GM12878 (cell line): Measurements from ENCODE around the gene FLOT1. TPM values are rescaled to one million over a fixed set of nuclear protein-coding genes. Genes with fewer than 3 reads are reported as not detected.
A peak's percentile ranks its signal among the peaks of the same experiment; 100 is the strongest.

Experiments used
- ATAC-seq: fragments of 200-7000 bp; cut with Tn5 transposase; 3 replicates; pipeline ENCODE4 v1.9.1; 2020; ENCODE audit warnings: mild to moderate bottlenecking, moderate library complexity
- BruUV-seq: library from RNA; stranded (reverse); fragments of 400-500 nt; replicated peaks from 2 replicates; lab custom pipeline; 2021; lab: Mats Ljungman, UMichigan
- CTCF ChIA-PET: fragments of 300-600 bp; sonication (Branson Sonifier 250); formaldehyde crosslinking; extraction: SDS; loops from one replicate; lab custom pipeline; 2021; ENCODE audit warnings: inconsistent platforms; lab: Yijun Ruan, JAX
- POLR2A ChIA-PET: fragments of 350-600 bp; formaldehyde crosslinking; extraction: SDS; loops from one replicate; lab custom pipeline; 2021; ENCODE audit warnings: inconsistent platforms; lab: Charles Lee
- RAD21 ChIA-PET: fragments of 300-600 bp; sonication (Branson Sonifier 250); formaldehyde crosslinking; loops from one replicate; lab custom pipeline; 2023; ENCODE audit warnings: antibody characterized with exemption; ENCODE audit not compliant: unreplicated experiment; lab: Charles Lee
- SMC1A ChIA-PET: fragments of 300-600 bp; sonication (Branson Sonifier 250); formaldehyde crosslinking; loops from one replicate; lab custom pipeline; 2023; ENCODE audit not compliant: unreplicated experiment, uncharacterized antibody; lab: Charles Lee
- DNase-seq: peaks from one replicate; pipeline ENCODE4 v3.0.0-alpha.2; 2011; ENCODE audit warnings: low read depth, low spot score
- FAIRE-seq: peaks from 3 replicates; lab custom pipeline; 2011; peaks lifted over from hg19 to GRCh38; lab: Jason Lieb, UNC
- H2AFZ ChIP-seq: 2 replicates; pipeline ENCODE4 v1.6.0; 2011; ENCODE audit warnings: low read depth, low read length, control low read depth; ENCODE audit not compliant: control insufficient read depth
- H3K27ac ChIP-seq: 2 replicates; pipeline ENCODE4 v1.5.1; 2011; ENCODE audit warnings: control low read depth; ENCODE audit not compliant: control insufficient read depth, insufficient read depth
- H3K27me3 ChIP-seq, 2 experiments: replicated peaks in 1 of 2; 2 replicates each; pipeline versions ENCODE4 v1.6.0 to v1.6.1; 2011; ENCODE audit warnings: low read length in 1 of 2; ENCODE audit not compliant: control insufficient read depth in 2 of 2, insufficient read depth in 2 of 2
- H3K36me3 ChIP-seq, 2 experiments: 2 replicates each; pipeline ENCODE4 v1.5.1; 2011; ENCODE audit warnings: low read length in 1 of 2; ENCODE audit not compliant: control insufficient read depth in 2 of 2, insufficient read depth in 2 of 2
- H3K4me1 ChIP-seq: 2 replicates; pipeline ENCODE4 v1.6.1; 2011; ENCODE audit warnings: mild to moderate bottlenecking, low read length, moderate library complexity, mixed read lengths; ENCODE audit not compliant: control insufficient read depth, insufficient read depth
- H3K4me2 ChIP-seq: 2 replicates; pipeline ENCODE4 v1.6.0; 2011; ENCODE audit warnings: control low read depth; ENCODE audit not compliant: control insufficient read depth, insufficient read depth
- H3K4me3 ChIP-seq: fragments of 200-600 bp; sonication (generic); 2 replicates; pipeline ENCODE4 v1.5.1; 2016
- H3K79me2 ChIP-seq: 2 replicates; pipeline ENCODE4 v1.6.0; 2011; ENCODE audit warnings: low read length; ENCODE audit not compliant: control insufficient read depth, insufficient read depth
- H3K9ac ChIP-seq: 2 replicates; pipeline ENCODE4 v1.8.0; 2011; ENCODE audit warnings: low read length, control low read depth, mixed read lengths; ENCODE audit not compliant: control insufficient read depth, insufficient read depth
- H3K9me3 ChIP-seq: replicated peaks from 3 replicates; pipeline ENCODE4 v1.5.1; 2011; ENCODE audit warnings: mild to moderate bottlenecking, low read length; ENCODE audit not compliant: control insufficient read depth, insufficient read depth
- H4K20me1 ChIP-seq: 2 replicates; pipeline ENCODE4 v1.6.0; 2011; ENCODE audit not compliant: control insufficient read depth, insufficient read depth
- SPI1 ChIP-seq: IDR thresholded peaks from 2 replicates; pipeline ENCODE4 v1.6.1; 2011; ENCODE audit warnings: low read depth, mild to moderate bottlenecking, low read length, moderate library complexity, borderline replicate concordance; ENCODE audit not compliant: insufficient read depth
- ZNF622 ChIP-seq: fragments of 450-650 bp; IDR thresholded peaks from 2 replicates; pipeline ENCODE4 v1.6.1; 2017; ENCODE audit warnings: mild to moderate bottlenecking, inconsistent platforms
- WGBS: methylation state at CpG from one replicate; pipeline ENCODE4 v1.1.6; 2016; ENCODE audit warnings: low lambda C conversion rate; ENCODE audit not compliant: insufficient replicate concordance, insufficient coverage; ENCODE audit errors: missing lambda C conversion rate; 5-methylcytosine and 5-hydroxymethylcytosine counted together
- in situ Hi-C: fragments of 300-500 bp; cut with MboI; formaldehyde crosslinking; loops from 9 replicates; pipeline ENCODE4 v1.14.3; 2018; ENCODE audit warnings: mixed read lengths
- intact Hi-C: fragments of 100-400 bp; cut with micrococcal nuclease; formaldehyde crosslinking; loops from one replicate; pipeline ENCODE4 v1.14.2; 2022; ENCODE audit not compliant: unreplicated experiment
- polyA plus RNA-seq, 11 experiments: library from polyadenylated mRNA; depleted of rRNA in 4 of 11; unstranded in 6 of 11; stranded (reverse) in 5 of 11; fragments of >200 nt; fragmentation: Nextera tagmentation in 4 of 11; fragmentation: Illumina TruSeq in 1 of 11; extraction: Ambion mirVana in 4 of 11; extraction: Trizol in 1 of 11; gene quantifications; 1 replicate in 1 of 11; 2 replicates in 10 of 11; pipeline versions ENCODE4 v1.2.1 to v1.2.3, GENCODE V29; 2011 to 2016; ENCODE audit warnings: inconsistent platforms in 2 of 11, missing spikeins in 2 of 11, low read depth in 1 of 11
- total RNA-seq, 4 experiments: library from RNA; depleted of rRNA in 3 of 4; stranded (reverse); fragments of >200 nt in 3 of 4; fragmentation: Illumina TruSeq in 1 of 4; extraction: Trizol in 1 of 4; gene quantifications; 2 replicates each; pipeline versions ENCODE4 v1.2.1 to v1.2.3, GENCODE V29; 2013 to 2021
- TF ChIP-seq, protein P1 (sequence below): fragments of 450-650 bp; IDR thresholded peaks from 2 replicates; pipeline ENCODE4 v1.6.1; 2017; ENCODE audit warnings: mild to moderate bottlenecking, moderate library complexity
- TF ChIP-seq, protein P2 (sequence below): IDR thresholded peaks from 2 replicates; pipeline ENCODE4 v1.6.1; 2012; ENCODE audit warnings: mild to moderate bottlenecking, low read depth, low read length
- TF ChIP-seq, protein P3 (sequence below): fragments of 450-650 bp; IDR thresholded peaks from 2 replicates; pipeline ENCODE4 v1.6.1; 2017; ENCODE audit warnings: borderline replicate concordance

The FLOT1 gene
- total and polyA plus RNA-seq, 10 of the 15 experiments (the other 5 are each of a cell fraction or from before 2014, with no cell fraction given) = 12.3 to 153 (median 112) TPM

DNA sequence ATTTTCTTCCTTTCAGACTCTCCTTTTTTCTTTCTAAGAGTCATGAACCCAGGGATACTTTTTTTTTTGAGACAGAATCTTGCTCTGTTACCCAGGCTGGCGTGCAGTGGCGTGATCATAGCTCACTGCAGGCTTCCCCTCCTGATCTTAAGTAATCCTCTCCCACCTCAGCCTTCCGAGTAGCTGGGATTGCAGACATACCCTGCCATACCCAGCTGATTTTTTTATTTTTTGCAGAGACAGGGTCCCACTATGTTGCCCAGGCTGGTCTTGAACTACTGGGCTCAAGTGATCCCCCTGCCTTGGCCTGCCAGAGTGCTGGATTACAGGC, 34.6 kb upstream of the FLOT1 start (continued):
- TF ChIP-seq, protein P1, sequence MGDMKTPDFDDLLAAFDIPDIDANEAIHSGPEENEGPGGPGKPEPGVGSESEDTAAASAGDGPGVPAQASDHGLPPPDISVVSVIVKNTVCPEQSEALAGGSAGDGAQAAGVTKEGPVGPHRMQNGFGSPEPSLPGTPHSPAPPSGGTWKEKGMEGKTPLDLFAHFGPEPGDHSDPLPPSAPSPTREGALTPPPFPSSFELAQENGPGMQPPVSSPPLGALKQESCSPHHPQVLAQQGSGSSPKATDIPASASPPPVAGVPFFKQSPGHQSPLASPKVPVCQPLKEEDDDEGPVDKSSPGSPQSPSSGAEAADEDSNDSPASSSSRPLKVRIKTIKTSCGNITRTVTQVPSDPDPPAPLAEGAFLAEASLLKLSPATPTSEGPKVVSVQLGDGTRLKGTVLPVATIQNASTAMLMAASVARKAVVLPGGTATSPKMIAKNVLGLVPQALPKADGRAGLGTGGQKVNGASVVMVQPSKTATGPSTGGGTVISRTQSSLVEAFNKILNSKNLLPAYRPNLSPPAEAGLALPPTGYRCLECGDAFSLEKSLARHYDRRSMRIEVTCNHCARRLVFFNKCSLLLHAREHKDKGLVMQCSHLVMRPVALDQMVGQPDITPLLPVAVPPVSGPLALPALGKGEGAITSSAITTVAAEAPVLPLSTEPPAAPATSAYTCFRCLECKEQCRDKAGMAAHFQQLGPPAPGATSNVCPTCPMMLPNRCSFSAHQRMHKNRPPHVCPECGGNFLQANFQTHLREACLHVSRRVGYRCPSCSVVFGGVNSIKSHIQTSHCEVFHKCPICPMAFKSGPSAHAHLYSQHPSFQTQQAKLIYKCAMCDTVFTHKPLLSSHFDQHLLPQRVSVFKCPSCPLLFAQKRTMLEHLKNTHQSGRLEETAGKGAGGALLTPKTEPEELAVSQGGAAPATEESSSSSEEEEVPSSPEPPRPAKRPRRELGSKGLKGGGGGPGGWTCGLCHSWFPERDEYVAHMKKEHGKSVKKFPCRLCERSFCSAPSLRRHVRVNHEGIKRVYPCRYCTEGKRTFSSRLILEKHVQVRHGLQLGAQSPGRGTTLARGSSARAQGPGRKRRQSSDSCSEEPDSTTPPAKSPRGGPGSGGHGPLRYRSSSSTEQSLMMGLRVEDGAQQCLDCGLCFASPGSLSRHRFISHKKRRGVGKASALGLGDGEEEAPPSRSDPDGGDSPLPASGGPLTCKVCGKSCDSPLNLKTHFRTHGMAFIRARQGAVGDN = no peak
- TF ChIP-seq ZNF622 = no peak
- TF ChIP-seq, all 136 proteins: peak for 0

DNA sequence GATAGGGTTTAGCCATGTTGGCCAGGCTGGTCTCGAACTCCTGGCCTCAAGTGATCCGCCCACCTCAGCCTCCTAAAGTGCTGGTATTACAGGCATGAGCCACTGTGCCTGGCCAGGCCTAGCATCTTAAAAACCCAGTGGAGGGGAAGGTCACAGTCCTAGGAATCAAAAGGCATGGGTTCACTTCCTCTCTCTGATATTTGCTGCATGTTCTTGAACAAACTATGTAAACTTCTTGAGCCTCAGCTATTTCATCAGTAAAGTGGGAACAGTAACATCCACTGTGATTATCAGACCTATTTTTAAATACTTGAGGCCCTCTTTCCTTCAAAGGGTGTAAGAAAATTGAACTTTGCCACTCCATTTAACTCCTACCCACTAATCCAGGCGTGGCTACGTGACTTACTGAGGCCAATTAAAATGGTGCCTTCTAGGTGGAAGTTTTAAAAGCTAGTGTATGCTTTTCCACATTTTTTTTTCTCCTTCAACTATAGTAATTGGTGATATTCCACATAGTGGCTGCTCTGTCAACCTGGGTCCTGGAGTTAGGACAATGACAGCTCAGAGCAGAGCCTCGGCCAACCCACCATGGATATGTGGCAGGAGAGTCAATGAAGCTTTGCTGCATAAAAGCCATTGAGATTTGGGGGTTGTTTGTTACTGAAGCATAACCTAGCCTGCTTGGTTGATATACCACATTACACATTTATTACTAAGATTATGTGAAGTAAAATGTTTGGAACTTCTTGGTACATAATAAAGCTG, 34.1 kb upstream of the FLOT1 start:
- RAD21 ChIA-PET = interaction anchor here (0.7 to 1.5 kb wide), 3 partner anchors 33 to 232 kb away, joined by 3 to 4 read pairs (median 3); partner anchors contain the start of gene VARS2
- Histone ChIP-seq H3K4me1 (peaks cover 4% of the 10 kb centered on the region), H3K27me3 (no peaks in the 10 kb centered on the region), H3K27ac (no peak overlapping the region), H4K20me1 (no peaks in the 10 kb centered on the region), H3K9me3 (no peaks in the 10 kb centered on the region), H3K36me3 (no peaks in the 10 kb centered on the region), H3K9ac (no peak overlapping the region), H3K4me3 (no peak overlapping the region), H3K4me2 (no peak overlapping the region), H2AFZ (no peak overlapping the region), H3K79me2 (no peaks in the 10 kb centered on the region)
- WGBS = 62% methylated on average over 5 of the region's 5 CpGs
- DNase-seq (no peak), ATAC-seq (no peak; the same call in 2 of the 3 replicates), FAIRE-seq (no peak)
- TF ChIP-seq, protein P2, sequence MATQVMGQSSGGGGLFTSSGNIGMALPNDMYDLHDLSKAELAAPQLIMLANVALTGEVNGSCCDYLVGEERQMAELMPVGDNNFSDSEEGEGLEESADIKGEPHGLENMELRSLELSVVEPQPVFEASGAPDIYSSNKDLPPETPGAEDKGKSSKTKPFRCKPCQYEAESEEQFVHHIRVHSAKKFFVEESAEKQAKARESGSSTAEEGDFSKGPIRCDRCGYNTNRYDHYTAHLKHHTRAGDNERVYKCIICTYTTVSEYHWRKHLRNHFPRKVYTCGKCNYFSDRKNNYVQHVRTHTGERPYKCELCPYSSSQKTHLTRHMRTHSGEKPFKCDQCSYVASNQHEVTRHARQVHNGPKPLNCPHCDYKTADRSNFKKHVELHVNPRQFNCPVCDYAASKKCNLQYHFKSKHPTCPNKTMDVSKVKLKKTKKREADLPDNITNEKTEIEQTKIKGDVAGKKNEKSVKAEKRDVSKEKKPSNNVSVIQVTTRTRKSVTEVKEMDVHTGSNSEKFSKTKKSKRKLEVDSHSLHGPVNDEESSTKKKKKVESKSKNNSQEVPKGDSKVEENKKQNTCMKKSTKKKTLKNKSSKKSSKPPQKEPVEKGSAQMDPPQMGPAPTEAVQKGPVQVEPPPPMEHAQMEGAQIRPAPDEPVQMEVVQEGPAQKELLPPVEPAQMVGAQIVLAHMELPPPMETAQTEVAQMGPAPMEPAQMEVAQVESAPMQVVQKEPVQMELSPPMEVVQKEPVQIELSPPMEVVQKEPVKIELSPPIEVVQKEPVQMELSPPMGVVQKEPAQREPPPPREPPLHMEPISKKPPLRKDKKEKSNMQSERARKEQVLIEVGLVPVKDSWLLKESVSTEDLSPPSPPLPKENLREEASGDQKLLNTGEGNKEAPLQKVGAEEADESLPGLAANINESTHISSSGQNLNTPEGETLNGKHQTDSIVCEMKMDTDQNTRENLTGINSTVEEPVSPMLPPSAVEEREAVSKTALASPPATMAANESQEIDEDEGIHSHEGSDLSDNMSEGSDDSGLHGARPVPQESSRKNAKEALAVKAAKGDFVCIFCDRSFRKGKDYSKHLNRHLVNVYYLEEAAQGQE = no peak
- TF ChIP-seq SPI1 = peak; percentile 27; the same call in 1 of the 2 replicates
- TF ChIP-seq, protein P3, sequence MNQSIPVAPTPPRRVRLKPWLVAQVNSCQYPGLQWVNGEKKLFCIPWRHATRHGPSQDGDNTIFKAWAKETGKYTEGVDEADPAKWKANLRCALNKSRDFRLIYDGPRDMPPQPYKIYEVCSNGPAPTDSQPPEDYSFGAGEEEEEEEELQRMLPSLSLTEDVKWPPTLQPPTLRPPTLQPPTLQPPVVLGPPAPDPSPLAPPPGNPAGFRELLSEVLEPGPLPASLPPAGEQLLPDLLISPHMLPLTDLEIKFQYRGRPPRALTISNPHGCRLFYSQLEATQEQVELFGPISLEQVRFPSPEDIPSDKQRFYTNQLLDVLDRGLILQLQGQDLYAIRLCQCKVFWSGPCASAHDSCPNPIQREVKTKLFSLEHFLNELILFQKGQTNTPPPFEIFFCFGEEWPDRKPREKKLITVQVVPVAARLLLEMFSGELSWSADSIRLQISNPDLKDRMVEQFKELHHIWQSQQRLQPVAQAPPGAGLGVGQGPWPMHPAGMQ = no peak
- in situ Hi-C loops = no loop called here
- SMC1A ChIA-PET = interaction anchor here (0.7 to 3.1 kb wide), 10 partner anchors 9 to 53 kb away, joined by 3 to 22 read pairs (median 4); no protein-coding TSS in a partner anchor
- no TSS peak for BruUV-seq
- intact Hi-C loops = no loop called here
- CTCF ChIA-PET = interaction anchor here (1.4 to 3.1 kb wide), 3 partner anchors 9 to 293 kb away, joined by 4 to 10 read pairs (median 5); no protein-coding TSS in a partner anchor
- POLR2A ChIA-PET = interaction anchor here (0.7 to 1.5 kb wide), 8 partner anchors 9 to 62 kb away, joined by 3 to 7 read pairs (median 4); no protein-coding TSS in a partner anchor
